H1 (cell line): Measurements from ENCODE around the gene ADAMTS9. TPM values are rescaled to one million over a fixed set of nuclear protein-coding genes. Genes with fewer than 3 reads are reported as not detected.

Experiments used
- CTCF ChIA-PET: fragments of 300-600 bp; sonication (Branson Sonifier 250); formaldehyde crosslinking; loops from one replicate; lab custom pipeline; 2021; ENCODE audit not compliant: partially characterized antibody; lab: Charles Lee
- POLR2A ChIA-PET: fragments of 300-600 bp; sonication (Branson Sonifier 250); formaldehyde crosslinking; loops from one replicate; lab custom pipeline; 2021; ENCODE audit warnings: inconsistent platforms; ENCODE audit not compliant: partially characterized antibody; lab: Charles Lee
- DNase-seq, 2 experiments: peaks; one replicate each; pipeline versions ENCODE4 v3.0.0 to v3.0.0-alpha.2; 2010 to 2022; ENCODE audit warnings: low spot score in 2 of 2, low read depth in 1 of 2, mixed read lengths in 1 of 2
- FAIRE-seq: peaks from 2 replicates; lab custom pipeline; 2011; peaks lifted over from hg19 to GRCh38; lab: Jason Lieb, UNC
- H2AFZ ChIP-seq: 2 replicates; pipeline ENCODE4 v1.8.1; 2012; ENCODE audit warnings: low read length, inconsistent platforms
- H2AK5ac ChIP-seq: 2 replicates; pipeline ENCODE4 v1.6.1; 2013; ENCODE audit warnings: low read depth, low read length
- H2BK120ac ChIP-seq: replicated peaks from 2 replicates; pipeline ENCODE3; 2013; ENCODE audit warnings: low read depth, low read length, inconsistent platforms
- H2BK12ac ChIP-seq: 2 replicates; pipeline ENCODE4 v1.6.1; 2013; ENCODE audit warnings: low read depth, low read length
- H2BK15ac ChIP-seq: 2 replicates; pipeline ENCODE4 v1.6.1; 2013; ENCODE audit warnings: low read length
- H2BK20ac ChIP-seq: 2 replicates; pipeline ENCODE4 v1.6.1; 2013; ENCODE audit warnings: low read length
- H2BK5ac ChIP-seq: 2 replicates; pipeline ENCODE4 v1.6.1; 2013; ENCODE audit warnings: low read depth, low read length
- H3K14ac ChIP-seq: 2 replicates; pipeline ENCODE4 v1.6.1; 2013; ENCODE audit warnings: inconsistent platforms; ENCODE audit not compliant: insufficient read length
- H3K18ac ChIP-seq: 2 replicates; pipeline ENCODE4 v1.6.1; 2013; ENCODE audit warnings: low read length; ENCODE audit errors: extremely low read depth
- H3K23ac ChIP-seq: 2 replicates; pipeline ENCODE4 v1.6.1; 2013; ENCODE audit warnings: inconsistent platforms; ENCODE audit not compliant: insufficient read length
- H3K23me2 ChIP-seq: 2 replicates; pipeline ENCODE4 v1.6.1; 2013; ENCODE audit warnings: low read depth, low read length
- H3K27ac ChIP-seq: 2 replicates; pipeline ENCODE4 v1.6.1; 2011; ENCODE audit warnings: low read depth, low read length, inconsistent platforms
- H3K27me3 ChIP-seq, 4 experiments: replicated peaks in 1 of 4; 1 replicate in 1 of 4; 2 replicates in 3 of 4; pipeline versions ENCODE4 v1.6.1 to v1.8.1; 2011 to 2013; ENCODE audit warnings: low read length in 3 of 4, mild to moderate bottlenecking in 3 of 4, inconsistent platforms in 2 of 4, mixed read lengths in 2 of 4, moderate library complexity in 1 of 4; ENCODE audit not compliant: control insufficient read depth in 3 of 4, insufficient read depth in 3 of 4; ENCODE audit errors: extremely low read depth in 1 of 4
- H3K36me3 ChIP-seq, 4 experiments: 2 replicates each; pipeline versions ENCODE4 v1.6.1 to v1.8.1; 2011 to 2013; ENCODE audit warnings: mild to moderate bottlenecking in 4 of 4, low read length in 3 of 4, moderate library complexity in 2 of 4, control low read depth in 1 of 4, inconsistent platforms in 1 of 4; ENCODE audit not compliant: insufficient read depth in 4 of 4, control insufficient read depth in 2 of 4
- H3K4ac ChIP-seq: replicated peaks from 2 replicates; pipeline ENCODE3; 2013; ENCODE audit warnings: low read length, low read depth, mixed read lengths, inconsistent platforms; ENCODE audit not compliant: insufficient read length
- H3K4me1 ChIP-seq, 4 experiments: replicated peaks in 1 of 4; 1 replicate in 1 of 4; 2 replicates in 3 of 4; pipeline versions ENCODE4 v1.6.1 to v1.8.1; 2011 to 2013; ENCODE audit warnings: low read length in 3 of 4, inconsistent platforms in 2 of 4, mixed read lengths in 1 of 4; ENCODE audit not compliant: insufficient read depth in 4 of 4, control insufficient read depth in 3 of 4
- H3K4me2 ChIP-seq, 2 experiments: 2 replicates each; pipeline versions ENCODE4 v1.6.1 to v1.8.1; 2011 to 2013; ENCODE audit warnings: low read depth in 2 of 2, low read length in 2 of 2, control low read depth in 1 of 2, inconsistent platforms in 1 of 2, mild to moderate bottlenecking in 1 of 2; ENCODE audit not compliant: insufficient read depth in 1 of 2
- H3K4me3 ChIP-seq, 4 experiments: fragments of 200-600, 300-600 bp in 1 of 4; sonication (generic), shearing (Covaris generic), sonication (Bioruptor Twin) in 1 of 4; 2 replicates each; pipeline versions ENCODE4 v1.5.1 to v1.8.1; 2011 to 2016; ENCODE audit warnings: low read length in 4 of 4, low read depth in 3 of 4, control low read depth in 2 of 4, inconsistent platforms in 2 of 4, mild to moderate bottlenecking in 2 of 4, mixed read lengths in 1 of 4, moderate library complexity in 1 of 4; ENCODE audit not compliant: insufficient read depth in 2 of 4; ENCODE audit errors: extremely low read depth in 1 of 4
- H3K56ac ChIP-seq: replicated peaks from 2 replicates; pipeline ENCODE3; 2013; ENCODE audit warnings: low read depth, mild to moderate bottlenecking, mixed read lengths, low read length, inconsistent platforms; ENCODE audit not compliant: insufficient read length
- H3K79me1 ChIP-seq: 2 replicates; pipeline ENCODE4 v1.6.1; 2013; ENCODE audit warnings: low read depth, low read length, control low read depth
- H3K79me2 ChIP-seq, 2 experiments: 2 replicates each; pipeline versions ENCODE4 v1.6.1 to v1.8.1; 2012 to 2013; ENCODE audit warnings: low read length in 2 of 2, mild to moderate bottlenecking in 2 of 2, inconsistent platforms in 1 of 2; ENCODE audit not compliant: insufficient read depth in 2 of 2, control insufficient read depth in 1 of 2
- H3K9ac ChIP-seq, 4 experiments: replicated peaks in 1 of 4; 1 replicate in 1 of 4; 2 replicates in 3 of 4; pipeline versions ENCODE4 v1.6.1 to v1.8.1; 2011 to 2013; ENCODE audit warnings: low read depth in 3 of 4, low read length in 3 of 4, control low read depth in 2 of 4, mild to moderate bottlenecking in 2 of 4, moderate library complexity in 2 of 4, inconsistent platforms in 1 of 4; ENCODE audit errors: extremely low read depth in 1 of 4
- H3K9me3 ChIP-seq, 2 experiments: 2 replicates each; pipeline versions ENCODE4 v1.6.1 to v1.8.1; 2012 to 2013; ENCODE audit warnings: mild to moderate bottlenecking in 2 of 2, moderate library complexity in 2 of 2, control low read depth in 1 of 2, inconsistent platforms in 1 of 2, low read depth in 1 of 2, low read length in 1 of 2, mixed read lengths in 1 of 2; ENCODE audit not compliant: insufficient read depth in 2 of 2
- H4K20me1 ChIP-seq, 2 experiments: replicated peaks in 1 of 2; 2 replicates each; pipeline versions ENCODE3 to v1.8.1; 2011 to 2013; ENCODE audit warnings: inconsistent platforms in 2 of 2, low read length in 2 of 2, mild to moderate bottlenecking in 1 of 2; ENCODE audit not compliant: insufficient read depth in 2 of 2, control insufficient read depth in 1 of 2
- H4K5ac ChIP-seq: 2 replicates; pipeline ENCODE4 v1.6.1; 2013; ENCODE audit warnings: low read length, low read depth, mixed read lengths, inconsistent platforms; ENCODE audit not compliant: insufficient read length
- H4K8ac ChIP-seq: 2 replicates; pipeline ENCODE4 v1.8.0; 2013; ENCODE audit warnings: mild to moderate bottlenecking, moderate library complexity, low read length, inconsistent platforms; ENCODE audit not compliant: insufficient read depth; ENCODE audit errors: extremely low read depth
- H4K91ac ChIP-seq: replicated peaks from 2 replicates; pipeline ENCODE3; 2013; ENCODE audit warnings: low read length, mixed read lengths, inconsistent platforms; ENCODE audit not compliant: insufficient read length
- ASH2L ChIP-seq: fragments of 200-600, 300-600 bp; sonication (generic); IDR thresholded peaks from one replicate; pipeline ENCODE4 v1.7.1; 2017; ENCODE audit warnings: low read length
- RNF2 ChIP-seq: fragments of 200-900, 300-1000 bp; sonication (generic); IDR thresholded peaks from 2 replicates; pipeline ENCODE4 v1.7.1; 2016; ENCODE audit warnings: borderline replicate concordance, low read depth, mild to moderate bottlenecking, antibody characterized with exemption, low read length; ENCODE audit not compliant: poor library complexity, severe bottlenecking; ENCODE audit errors: missing control alignments
- SP2 ChIP-seq: IDR thresholded peaks from 2 replicates; pipeline ENCODE4 v1.6.1; 2012; ENCODE audit warnings: mild to moderate bottlenecking, low read length, inconsistent platforms
- SRF ChIP-seq: IDR thresholded peaks from 2 replicates; pipeline ENCODE4 v1.6.1; 2011; ENCODE audit warnings: mild to moderate bottlenecking, low read depth, low read length, moderate library complexity
- WGBS, 2 experiments: shearing (Covaris generic) in 1 of 2; methylation state at CpG; one replicate each; pipeline versions ENCODE4 v1.1.6 to v1.1.7; 2013 to 2015; ENCODE audit warnings: low lambda C conversion rate in 2 of 2, mixed read lengths in 2 of 2, inconsistent platforms in 1 of 2, low coverage in 1 of 2, missing lambda C conversion rate in 1 of 2; ENCODE audit not compliant: insufficient replicate concordance in 2 of 2, insufficient coverage in 1 of 2, insufficient read length in 1 of 2; ENCODE audit errors: extremely low coverage in 1 of 2, missing lambda C conversion rate in 1 of 2; 5-methylcytosine and 5-hydroxymethylcytosine counted together
- polyA plus RNA-seq, 7 experiments: library from polyadenylated mRNA; depleted of rRNA in 3 of 7; stranded (reverse) in 5 of 7; unstranded in 2 of 7; fragments of >200 nt in 5 of 7; fragments of 200-250 nt in 2 of 7; gene quantifications; 1 replicate in 5 of 7; 2 replicates in 1 of 7; 4 replicates in 1 of 7; pipeline versions ENCODE4 v1.2.1 to v1.2.3, GENCODE V29; 2011 to 2013; ENCODE audit warnings: missing spikeins in 2 of 7, mixed read lengths in 2 of 7
- total RNA-seq: library from RNA; stranded (reverse); fragmentation: NEBNext Ultra II Directional; extraction: Animal tissue kit (Norgen Biotek cat#: 25700); gene quantifications from 2 replicates; pipeline ENCODE4 v1.2.1, GENCODE V29; 2021
- TF ChIP-seq, protein P1 (sequence below): IDR thresholded peaks from 2 replicates; pipeline ENCODE4 v1.6.1; 2012; ENCODE audit warnings: low read length, inconsistent platforms

ADAMTS9 gene
- total and polyA plus RNA-seq, 2 of the 8 experiments (the other 6 are each of a cell fraction or from before 2014, with no cell fraction given), result 0.20 to 0.41 TPM

DNA sequence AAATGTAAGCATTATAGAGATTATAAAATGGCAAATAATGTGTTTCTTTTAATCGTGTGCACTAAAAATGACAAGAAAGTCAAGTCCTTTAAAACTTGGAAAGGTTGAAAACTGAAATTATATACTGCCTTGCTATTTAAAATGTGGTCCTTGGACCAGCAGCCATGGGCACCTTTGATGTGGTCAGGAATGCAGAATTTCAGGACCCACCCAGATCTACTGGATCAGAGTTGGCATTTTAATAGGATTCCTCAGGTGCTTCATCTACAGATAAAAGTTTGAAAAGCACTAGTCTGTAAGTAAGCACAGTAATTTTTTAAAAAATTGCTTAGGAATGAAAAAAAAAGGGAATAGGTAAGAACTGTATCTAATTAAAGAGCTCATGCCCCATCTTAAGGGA, 55.8 kb downstream of the ADAMTS9 start:
- Histone ChIP-seq H2BK5ac (no peak overlapping the region), H2BK120ac (no peak overlapping the region), H4K91ac (no peak overlapping the region), H3K79me2 (no peaks in the 10 kb centered on the region), H2BK20ac (no peak overlapping the region), H3K56ac (no peak overlapping the region), H3K18ac (no peak overlapping the region), H3K14ac (no peak overlapping the region), H3K4ac (no peak overlapping the region), H4K20me1 (no peaks in the 10 kb centered on the region), H2BK12ac (no peak overlapping the region), H3K27me3 (no peaks in the 10 kb centered on the region), H3K23ac (no peak overlapping the region), H3K9ac (no peak overlapping the region), H3K9me3 (no peaks in the 10 kb centered on the region), H3K4me1 (peaks cover 0 to 5% (median 0%) of the 10 kb centered on the region in 4 experiments; a peak in 1 of 7 replicates), H3K23me2 (no peaks in the 10 kb centered on the region), H2AK5ac (no peak overlapping the region), H3K27ac (no peak overlapping the region), H2AFZ (no peak overlapping the region), H2BK15ac (no peak overlapping the region), H3K79me1 (no peaks in the 10 kb centered on the region), H3K36me3 (no peaks in the 10 kb centered on the region), H3K4me3 (no peak overlapping the region), H3K4me2 (no peak overlapping the region), H4K8ac (no peak overlapping the region), H4K5ac (no peak overlapping the region)
- WGBS, 2 experiments, result 96% methylated on average over 1 of the region's 1 CpG; no CpG with 5 or more reads in 1 of the 2 experiments
- POLR2A ChIA-PET, result no interaction called here
- CTCF ChIA-PET, result interaction anchor here (1.0 to 1.3 kb wide), 2 partner anchors 11 to 101 kb away, joined by 3 read pairs; no protein-coding TSS in a partner anchor
- DNase-seq (no peak), FAIRE-seq (no peak)
- no peak for TF ChIP-seq SP2
- TF ChIP-seq, protein P1, sequence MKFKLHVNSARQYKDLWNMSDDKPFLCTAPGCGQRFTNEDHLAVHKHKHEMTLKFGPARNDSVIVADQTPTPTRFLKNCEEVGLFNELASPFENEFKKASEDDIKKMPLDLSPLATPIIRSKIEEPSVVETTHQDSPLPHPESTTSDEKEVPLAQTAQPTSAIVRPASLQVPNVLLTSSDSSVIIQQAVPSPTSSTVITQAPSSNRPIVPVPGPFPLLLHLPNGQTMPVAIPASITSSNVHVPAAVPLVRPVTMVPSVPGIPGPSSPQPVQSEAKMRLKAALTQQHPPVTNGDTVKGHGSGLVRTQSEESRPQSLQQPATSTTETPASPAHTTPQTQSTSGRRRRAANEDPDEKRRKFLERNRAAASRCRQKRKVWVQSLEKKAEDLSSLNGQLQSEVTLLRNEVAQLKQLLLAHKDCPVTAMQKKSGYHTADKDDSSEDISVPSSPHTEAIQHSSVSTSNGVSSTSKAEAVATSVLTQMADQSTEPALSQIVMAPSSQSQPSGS, result no peak
- TF ChIP-seq RNF2, result no peak
- no peak for TF ChIP-seq ASH2L
- no peak for TF ChIP-seq SRF
